Hippocampal formation (tissue), 2 donors: ENCODE results near the gene SIK3.

Source experiments
- DNase-seq, 2 donors: peaks; one replicate each; lab custom pipeline; 2025; lab: John Stamatoyannopoulos, UW

SIK3 gene

GRCh38 chr11:116970485-116971292 lies 127.5 kb downstream of the SIK3 start:
- DNase-seq = no peak

GRCh38 chr11:116969694-116970093 lies 128.5 kb downstream of the SIK3 start:
- no peak for DNase-seq

- DNase-seq = no peak
These were observed 134.0 kb downstream of the SIK3 start for GRCh38 chr11:116964269-116964668.

GRCh38 chr11:116963813-116964212 lies 134.4 kb downstream of the SIK3 start:
- DNase-seq = no peak

GRCh38 chr11:116962108-116962507 lies 136.1 kb downstream of the SIK3 start:
- DNase-seq = no peak

GRCh38 chr11:116960930-116961329 lies 137.3 kb downstream of the SIK3 start:
- peak in 1 of 2 donors; percentile 53 for DNase-seq

GRCh38 chr11:116958246-116958645 lies 140.0 kb downstream of the SIK3 start:
- DNase-seq = no peak

- DNase-seq = no peak
These were observed 142.3 kb downstream of the SIK3 start for GRCh38 chr11:116955949-116956348.

- no peak for DNase-seq
These were observed 142.7 kb downstream of the SIK3 start for GRCh38 chr11:116955548-116955947.

- DNase-seq = no peak
These were observed 144.5 kb downstream of the SIK3 start for GRCh38 chr11:116953530-116954285.

- DNase-seq = no peak
These were observed 146.5 kb downstream of the SIK3 start for GRCh38 chr11:116951762-116952161.

- DNase-seq = no peak
These were observed 148.0 kb downstream of the SIK3 start for GRCh38 chr11:116950210-116950609.

GRCh38 chr11:116948391-116948790 lies 149.8 kb downstream of the SIK3 start:
- DNase-seq = no peak

- no peak for DNase-seq
These were observed 151.8 kb downstream of the SIK3 start for GRCh38 chr11:116946414-116946813.

GRCh38 chr11:116939499-116939898 lies 158.7 kb downstream of the SIK3 start:
- no peak for DNase-seq

GRCh38 chr11:116938471-116939070 lies 159.7 kb downstream of the SIK3 start:
- no peak for DNase-seq

- no peak for DNase-seq
These were observed 161.3 kb downstream of the SIK3 start for GRCh38 chr11:116936754-116937446.

- no peak for DNase-seq
These were observed 162.7 kb downstream of the SIK3 start for GRCh38 chr11:116935514-116935913.

GRCh38 chr11:116935089-116935488 lies 163.1 kb downstream of the SIK3 start:
- DNase-seq = no peak

GRCh38 chr11:116933961-116934360 lies 164.3 kb downstream of the SIK3 start:
- DNase-seq = no peak

GRCh38 chr11:116932181-116932580 lies 166.0 kb downstream of the SIK3 start:
- no peak for DNase-seq
